SU-DHL-6 (cell line): Measurements from ENCODE around the gene SCML1.

Source experiments
- H2AFZ ChIP-seq: fragments of 200-600 bp; sonication (generic); 2 replicates; pipeline ENCODE4 v1.6.1; 2014; ENCODE audit warnings: low read depth, mild to moderate bottlenecking, moderate library complexity, mixed read lengths, antibody characterized with exemption, low read length; ENCODE audit not compliant: severe bottlenecking
- H3F3A ChIP-seq: fragments of 200-600 bp; shearing (Covaris generic); 2 replicates; pipeline ENCODE4 v1.6.0; 2016; ENCODE audit warnings: antibody characterized with exemption, mild to moderate bottlenecking; ENCODE audit not compliant: insufficient read depth
- H3K27ac ChIP-seq: fragments of 200-600 bp; sonication (generic); 2 replicates; pipeline ENCODE4 v1.5.1; 2016; ENCODE audit warnings: low read depth, mild to moderate bottlenecking, low read length, moderate library complexity, mixed read lengths
- H3K27me3 ChIP-seq: fragments of 200-600 bp; sonication (generic), shearing (Covaris generic); 2 replicates; pipeline ENCODE4 v1.6.0; 2014; ENCODE audit warnings: mild to moderate bottlenecking, low read length
- H3K36me3 ChIP-seq: fragments of 200-600 bp; sonication (generic); 2 replicates; pipeline ENCODE4 v1.6.1; 2014; ENCODE audit warnings: mild to moderate bottlenecking, low read length, mixed read lengths
- H3K4me2 ChIP-seq: fragments of 300-600, 200-600 bp; shearing (Covaris generic), sonication (generic); 2 replicates; pipeline ENCODE4 v1.6.0; 2014; ENCODE audit warnings: low read length, low read depth, mild to moderate bottlenecking; ENCODE audit not compliant: poor library complexity, severe bottlenecking
- H3K4me3 ChIP-seq: fragments of 200-600 bp; sonication (generic); 2 replicates; pipeline ENCODE4 v1.5.1; 2014; ENCODE audit warnings: antibody characterized with exemption, low read length, mild to moderate bottlenecking, mixed read lengths; ENCODE audit not compliant: insufficient read depth, poor library complexity, severe bottlenecking
- H3K79me2 ChIP-seq: fragments of 200-600 bp; sonication (generic); 2 replicates; pipeline ENCODE4 v1.6.1; 2014; ENCODE audit warnings: mild to moderate bottlenecking, low read length, moderate library complexity; ENCODE audit not compliant: insufficient read depth
- H3K9ac ChIP-seq: fragments of 200-600 bp; sonication (generic); 2 replicates; pipeline ENCODE4 v1.7.0; 2014; ENCODE audit warnings: mild to moderate bottlenecking, low read length
- H3K9me2 ChIP-seq: fragments of 200-600 bp; sonication (generic); replicated peaks from 2 replicates; pipeline ENCODE4 v1.6.1; 2014; ENCODE audit warnings: low read length; ENCODE audit not compliant: insufficient read depth
- H3K9me3 ChIP-seq: fragments of 200-600 bp; sonication (generic); 2 replicates; pipeline ENCODE4 v1.6.1; 2014; ENCODE audit warnings: low read length, mixed read lengths; ENCODE audit not compliant: insufficient read depth
- H4K20me1 ChIP-seq: fragments of 200-600 bp; sonication (generic); 2 replicates; pipeline ENCODE4 v1.6.1; 2014; ENCODE audit warnings: low read depth, mild to moderate bottlenecking, antibody characterized with exemption, low read length, moderate library complexity, mixed read lengths
- CTCF ChIP-seq: fragments of 200-600 bp; sonication (generic); IDR thresholded peaks from one replicate; pipeline ENCODE4 v1.5.1; 2017; ENCODE audit warnings: antibody characterized with exemption, mild to moderate bottlenecking, low read length, moderate library complexity; ENCODE audit not compliant: insufficient read depth, poor library complexity, severe bottlenecking
- EZH2phosphoT487 ChIP-seq: fragments of 200-600 bp; sonication (generic), shearing (Covaris generic); conservative IDR thresholded peaks from 2 replicates; pipeline ENCODE4 v1.6.1; 2018; ENCODE audit warnings: mild to moderate bottlenecking, antibody characterized with exemption, low read length, moderate library complexity, mixed read lengths

The SCML1 gene

DNA sequence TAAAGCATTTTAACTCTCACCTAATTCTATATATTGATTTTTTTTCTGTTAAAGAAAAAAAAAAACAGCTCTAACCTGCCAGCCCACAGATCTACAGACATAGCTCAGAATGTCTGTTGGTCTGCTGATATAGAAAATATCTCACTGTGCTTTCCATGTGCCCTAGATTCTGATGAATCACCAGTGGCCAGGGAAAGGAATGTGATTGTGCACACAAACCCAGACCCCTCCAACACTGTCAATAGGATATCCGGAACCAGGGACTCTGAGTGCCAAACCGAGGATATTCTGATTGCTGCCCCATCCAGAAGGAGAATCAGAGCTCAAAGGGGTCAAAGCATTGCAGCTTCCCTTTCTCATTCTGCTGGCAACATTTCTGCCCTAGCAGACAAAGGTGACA is 12.1 kb upstream of the SCML1 start:
- Histone ChIP-seq H3K4me3 (no peak overlapping the region), H2AFZ (no peak overlapping the region), H3K9me3 (no peaks in the 10 kb centered on the region), H3K36me3 (no peaks in the 10 kb centered on the region), H3K27ac (no peak overlapping the region), H3K79me2 (no peaks in the 10 kb centered on the region), H3K9me2 (no peaks in the 10 kb centered on the region), H3K9ac (no peak overlapping the region), H3K27me3 (no peaks in the 10 kb centered on the region), H3F3A (no peaks in the 10 kb centered on the region), H3K4me2 (no peak overlapping the region), H4K20me1 (no peaks in the 10 kb centered on the region)
- TF ChIP-seq CTCF (no peak), EZH2phosphoT487 (no peak)

GRCh38 chrX:17732138-17732783 is 5.0 kb upstream of the SCML1 start:
- no peak overlapping the region for H3K27ac ChIP-seq
- H3K79me2 ChIP-seq: no peaks in the 10 kb centered on the region
- no peak overlapping the region for H3K4me3 ChIP-seq
- H3F3A ChIP-seq: no peaks in the 10 kb centered on the region
- no peaks in the 10 kb centered on the region for H3K9me3 ChIP-seq
- H2AFZ ChIP-seq: no peak overlapping the region
- TF ChIP-seq EZH2phosphoT487 (no peak), CTCF (no peak)
- H3K9me2 ChIP-seq: no peaks in the 10 kb centered on the region
- no peaks in the 10 kb centered on the region for H3K27me3 ChIP-seq
- no peaks in the 10 kb centered on the region for H3K36me3 ChIP-seq
- H3K4me2 ChIP-seq: no peak overlapping the region
- no peak overlapping the region for H3K9ac ChIP-seq
- no peaks in the 10 kb centered on the region for H4K20me1 ChIP-seq

GRCh38 chrX:17735406-17735805 is 1.9 kb upstream of the SCML1 start:
- H3K79me2 ChIP-seq: no peaks in the 10 kb centered on the region
- H3K36me3 ChIP-seq: no peaks in the 10 kb centered on the region
- H2AFZ ChIP-seq: no peak overlapping the region
- no peaks in the 10 kb centered on the region for H3K9me3 ChIP-seq
- no peak overlapping the region for H3K27ac ChIP-seq
- TF ChIP-seq EZH2phosphoT487 (no peak), CTCF (no peak)
- H3K9me2 ChIP-seq: no peaks in the 10 kb centered on the region
- no peaks in the 10 kb centered on the region for H3F3A ChIP-seq
- H3K27me3 ChIP-seq: no peaks in the 10 kb centered on the region
- no peak overlapping the region for H3K9ac ChIP-seq
- H4K20me1 ChIP-seq: no peaks in the 10 kb centered on the region
- no peak overlapping the region for H3K4me3 ChIP-seq
- no peak overlapping the region for H3K4me2 ChIP-seq

GRCh38 chrX:17736478-17736855 is 826 bp upstream of the SCML1 start:
- Histone ChIP-seq H3K27me3 (no peaks in the 10 kb centered on the region), H3K4me2 (no peak overlapping the region), H4K20me1 (no peaks in the 10 kb centered on the region), H3K9ac (no peak overlapping the region), H3K9me3 (no peaks in the 10 kb centered on the region), H2AFZ (no peak overlapping the region), H3K4me3 (no peak overlapping the region), H3F3A (no peaks in the 10 kb centered on the region), H3K9me2 (no peaks in the 10 kb centered on the region), H3K27ac (no peak overlapping the region), H3K79me2 (no peaks in the 10 kb centered on the region), H3K36me3 (no peaks in the 10 kb centered on the region)
- TF ChIP-seq CTCF: no peak
- TF ChIP-seq EZH2phosphoT487: no peak
